ENCODE data around the gene ARHGAP25.

The ARHGAP25 gene, protein sequence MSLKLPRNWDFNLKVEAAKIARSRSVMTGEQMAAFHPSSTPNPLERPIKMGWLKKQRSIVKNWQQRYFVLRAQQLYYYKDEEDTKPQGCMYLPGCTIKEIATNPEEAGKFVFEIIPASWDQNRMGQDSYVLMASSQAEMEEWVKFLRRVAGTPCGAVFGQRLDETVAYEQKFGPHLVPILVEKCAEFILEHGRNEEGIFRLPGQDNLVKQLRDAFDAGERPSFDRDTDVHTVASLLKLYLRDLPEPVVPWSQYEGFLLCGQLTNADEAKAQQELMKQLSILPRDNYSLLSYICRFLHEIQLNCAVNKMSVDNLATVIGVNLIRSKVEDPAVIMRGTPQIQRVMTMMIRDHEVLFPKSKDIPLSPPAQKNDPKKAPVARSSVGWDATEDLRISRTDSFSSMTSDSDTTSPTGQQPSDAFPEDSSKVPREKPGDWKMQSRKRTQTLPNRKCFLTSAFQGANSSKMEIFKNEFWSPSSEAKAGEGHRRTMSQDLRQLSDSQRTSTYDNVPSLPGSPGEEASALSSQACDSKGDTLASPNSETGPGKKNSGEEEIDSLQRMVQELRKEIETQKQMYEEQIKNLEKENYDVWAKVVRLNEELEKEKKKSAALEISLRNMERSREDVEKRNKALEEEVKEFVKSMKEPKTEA

DNA sequence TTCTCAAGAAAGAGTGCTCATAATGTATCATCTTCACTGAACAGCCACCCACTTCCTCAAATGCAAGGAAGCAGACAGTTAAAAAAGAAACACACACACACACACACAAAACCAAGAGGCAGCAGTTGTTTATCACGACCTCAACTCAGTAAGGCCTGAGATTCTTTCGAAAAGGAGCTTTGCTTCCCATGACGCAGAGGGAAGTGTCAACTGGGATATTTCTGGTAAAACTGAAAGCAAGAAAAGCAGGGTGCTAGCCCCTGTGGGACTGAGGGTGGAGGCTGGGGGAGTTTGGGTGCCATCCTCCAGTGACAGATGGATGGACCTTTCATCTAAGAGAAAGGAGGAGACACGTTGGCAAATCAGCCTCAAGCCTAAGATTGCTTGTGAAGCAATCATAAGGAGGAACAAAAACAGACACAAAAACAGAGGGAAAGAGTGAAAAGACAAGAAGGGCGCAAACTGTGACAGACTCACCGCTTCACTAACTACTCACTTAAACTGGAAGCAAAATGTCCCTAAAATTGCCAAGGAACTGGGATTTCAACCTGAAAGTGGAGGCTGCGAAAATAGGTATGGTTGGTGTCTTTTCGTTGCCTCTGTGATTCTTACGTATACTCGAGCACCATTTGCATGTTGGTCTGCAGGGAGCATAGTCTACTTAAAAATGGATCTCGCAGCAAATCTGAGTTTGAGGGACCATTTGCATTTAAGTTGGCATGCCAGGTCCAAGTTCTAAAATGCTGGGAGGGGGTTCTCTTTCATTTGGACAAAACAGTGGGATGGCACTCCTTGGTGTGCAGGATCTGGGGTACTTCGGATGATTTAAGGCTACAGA is at the start of gene ARHGAP25:
Gene ARHGAP25 (plus strand): TSS at position 124 of the 838 bp plus-strand sequence. CDS start 389 bp downstream, at position 513.
- peak; percentile 89 for DNase-seq

DNA sequence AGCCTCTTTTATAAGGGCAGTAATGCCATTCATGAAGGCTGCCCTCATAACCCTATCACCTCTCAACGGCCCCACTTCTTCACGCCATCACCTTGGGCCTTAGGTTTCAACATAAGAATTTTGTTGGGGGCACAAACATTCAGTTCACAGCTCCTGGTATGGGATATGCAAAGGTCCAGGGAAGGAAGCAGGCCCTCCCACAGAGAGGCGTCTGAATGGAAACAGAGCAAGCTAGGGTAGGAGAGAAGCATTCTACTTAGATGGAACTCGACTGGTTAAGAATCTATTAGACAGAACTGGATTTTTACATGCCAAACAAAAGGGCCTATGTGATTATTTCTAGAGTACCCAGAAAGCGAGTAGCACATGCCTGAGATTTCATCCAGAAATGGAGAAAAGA is 48.4 kb upstream of the ARHGAP25 start:
- no peak for DNase-seq

DNA sequence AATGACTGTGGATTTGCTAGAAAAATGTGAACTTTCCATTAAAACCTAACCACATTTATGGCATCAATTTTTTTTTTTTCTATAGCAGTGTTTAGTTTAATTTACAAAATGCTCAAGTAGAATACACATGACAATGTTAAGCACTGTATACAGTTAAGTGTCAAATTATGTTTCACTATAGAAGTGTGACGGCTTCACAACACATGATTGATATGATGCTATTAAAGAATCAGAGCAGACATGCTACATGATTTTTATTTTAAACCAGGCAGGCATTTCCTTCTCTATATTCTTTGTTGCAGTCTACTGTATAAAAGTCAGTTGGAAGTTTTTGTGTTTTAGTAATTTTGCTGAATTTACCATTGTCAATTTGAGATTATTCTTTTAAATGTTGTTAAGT is 47.6 kb upstream of the ARHGAP25 start:
- DNase-seq: no peak

GRCh38 chr2:68689553-68690537 is 44.8 kb upstream of the ARHGAP25 start:
- peak; percentile 90 for DNase-seq

- no peak for DNase-seq
Measured at GRCh38 chr2:68690851-68691250, 43.8 kb upstream of the ARHGAP25 start.

DNA sequence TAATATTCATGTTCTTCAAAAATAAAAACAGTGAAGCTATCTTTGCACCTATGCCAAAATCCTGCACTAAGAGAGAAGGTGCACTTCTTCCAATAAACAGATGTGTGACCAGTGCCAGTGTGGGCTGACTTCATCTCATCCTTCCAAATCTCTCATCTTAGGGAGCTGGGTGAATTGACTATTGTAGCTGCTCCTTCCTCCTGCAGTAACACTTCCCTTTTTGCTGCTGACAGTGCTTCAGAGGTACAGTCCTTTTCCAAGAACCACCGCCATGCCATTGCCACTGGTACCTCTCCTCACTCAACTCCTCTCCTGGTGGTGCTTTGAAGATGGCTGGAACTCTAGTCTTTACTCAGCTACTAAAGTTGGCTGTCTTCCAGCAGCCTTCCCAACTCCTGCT is 42.1 kb upstream of the ARHGAP25 start:
- peak; percentile 46 for DNase-seq

- DNase-seq: no peak
Measured at GRCh38 chr2:68693951-68694350, 40.7 kb upstream of the ARHGAP25 start.

- no peak for DNase-seq
Measured at GRCh38 chr2:68695971-68696370, 38.6 kb upstream of the ARHGAP25 start.

DNA sequence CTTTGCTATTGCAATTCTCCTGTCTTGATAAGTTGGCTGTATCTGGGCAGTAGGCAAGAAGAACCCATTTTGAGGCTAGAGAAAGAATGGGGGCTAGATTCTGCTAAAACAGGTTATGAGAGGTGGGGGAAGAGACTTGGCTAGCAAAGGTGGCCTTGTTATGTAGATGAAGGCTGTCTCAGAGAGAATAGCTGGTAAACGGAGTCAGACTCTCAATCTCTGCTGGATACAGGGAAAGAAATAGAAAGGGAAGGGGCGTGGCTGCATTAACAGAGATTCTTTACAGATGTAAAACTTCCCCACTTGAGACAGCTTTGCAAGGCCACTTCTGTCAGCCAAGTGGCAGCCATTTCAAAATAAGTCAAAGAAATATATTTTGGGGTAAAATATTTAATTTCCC is 38.1 kb upstream of the ARHGAP25 start:
- DNase-seq: no peak

- no peak for DNase-seq
Measured at GRCh38 chr2:68698567-68699377, 35.8 kb upstream of the ARHGAP25 start.

DNA sequence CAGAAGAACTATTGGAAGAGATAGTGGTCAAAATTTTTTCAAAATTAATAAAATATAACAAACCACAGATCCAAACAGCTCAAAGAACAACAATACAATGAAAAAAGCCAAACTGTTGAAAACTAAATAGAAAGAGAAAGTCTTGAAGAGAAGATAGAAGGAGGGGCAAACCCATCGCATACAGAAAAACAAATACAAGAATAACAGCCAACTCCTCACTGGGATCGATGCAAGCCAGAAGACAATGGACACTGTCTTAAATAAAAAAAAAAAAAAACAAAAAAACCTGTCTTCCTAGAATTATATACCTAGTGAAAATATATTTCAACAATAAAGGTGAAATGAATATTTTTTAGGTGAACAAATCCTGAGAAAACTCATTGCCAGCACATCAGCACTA is 34.1 kb upstream of the ARHGAP25 start:
- DNase-seq: no peak

DNA sequence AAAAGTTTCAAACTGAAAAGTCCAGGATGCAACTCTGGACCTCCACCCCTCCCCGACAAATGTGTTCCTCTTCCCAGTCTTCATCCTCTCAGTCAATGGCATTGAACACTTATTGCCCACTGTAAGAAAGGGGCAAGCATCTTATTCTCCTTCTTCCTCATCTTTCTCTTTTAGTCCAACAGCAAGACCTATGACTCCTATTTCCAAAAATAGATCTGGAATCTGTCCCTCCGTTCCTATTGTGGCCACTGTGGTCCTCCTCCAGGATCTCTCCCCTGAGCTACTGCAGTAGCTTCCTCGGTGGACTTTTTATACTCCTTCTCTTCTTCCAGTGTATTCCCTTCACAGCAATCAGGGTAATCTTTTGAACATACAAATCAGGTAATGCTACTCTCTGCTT is 28.0 kb upstream of the ARHGAP25 start:
- DNase-seq: no peak

- no peak for DNase-seq
Measured at GRCh38 chr2:68708629-68709028, 26.0 kb upstream of the ARHGAP25 start.

DNA sequence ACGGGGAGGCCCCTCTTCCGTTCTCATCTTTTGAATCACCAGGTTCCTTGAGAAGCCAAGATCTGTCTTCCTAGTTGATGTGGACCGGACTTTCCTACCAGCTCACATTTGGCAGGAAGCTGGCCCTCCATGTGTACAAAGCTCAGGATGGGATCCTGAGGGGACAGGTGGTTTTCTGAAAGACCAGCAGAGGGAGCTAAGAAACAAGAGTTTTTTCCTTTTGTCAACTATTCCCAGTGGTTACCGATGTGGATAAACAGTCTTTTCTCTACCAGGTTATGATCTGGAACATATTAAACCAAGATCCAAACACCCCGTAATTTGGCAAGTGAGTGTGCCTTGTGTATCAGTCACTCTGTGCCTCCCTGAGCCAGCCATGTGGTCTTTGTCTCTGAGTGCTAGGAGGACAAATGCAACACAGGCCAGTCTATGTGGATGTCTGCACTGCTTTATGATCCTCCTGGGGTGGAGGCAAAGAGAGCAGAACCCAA is 25.1 kb upstream of the ARHGAP25 start:
- DNase-seq: peak; percentile 82

DNA sequence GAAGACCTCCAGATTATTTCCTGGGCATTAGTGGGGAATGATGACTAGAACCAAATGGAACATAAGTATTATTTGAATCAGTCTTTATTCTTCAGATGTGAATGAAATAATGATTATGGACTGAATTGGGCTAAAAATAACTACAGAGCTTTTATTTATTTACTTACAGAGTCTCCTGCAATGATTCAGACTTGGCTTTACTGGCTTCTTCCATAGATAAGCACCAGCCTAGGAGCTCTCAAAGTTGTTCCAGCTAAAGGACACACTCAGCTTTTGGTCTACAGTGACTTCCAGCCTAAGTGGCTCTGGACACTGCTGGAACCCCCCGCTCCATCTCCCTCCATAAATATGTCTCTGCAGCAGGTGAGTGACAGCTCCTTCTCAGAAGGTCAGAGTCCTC is 24.3 kb upstream of the ARHGAP25 start:
- no peak for DNase-seq

DNA sequence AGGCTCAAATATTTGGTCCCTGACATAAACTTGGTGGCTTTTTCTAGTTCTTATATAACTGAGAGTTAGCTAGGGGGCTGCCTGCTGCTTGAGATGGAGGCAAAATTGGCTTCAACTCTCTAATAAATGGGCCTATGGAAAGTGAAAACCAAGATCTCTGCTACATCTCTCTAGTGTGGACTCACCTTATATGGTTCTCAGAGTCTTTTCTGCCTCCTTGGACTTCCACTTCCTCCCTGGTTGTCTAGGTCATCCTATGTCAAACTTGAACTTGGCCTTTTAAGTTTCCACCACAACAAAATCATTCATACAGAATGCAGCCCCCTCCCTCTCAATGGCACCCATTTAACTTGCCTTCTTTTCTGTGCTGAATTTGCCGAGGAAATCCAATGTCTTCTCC is 23.9 kb upstream of the ARHGAP25 start:
- no peak for DNase-seq

DNA sequence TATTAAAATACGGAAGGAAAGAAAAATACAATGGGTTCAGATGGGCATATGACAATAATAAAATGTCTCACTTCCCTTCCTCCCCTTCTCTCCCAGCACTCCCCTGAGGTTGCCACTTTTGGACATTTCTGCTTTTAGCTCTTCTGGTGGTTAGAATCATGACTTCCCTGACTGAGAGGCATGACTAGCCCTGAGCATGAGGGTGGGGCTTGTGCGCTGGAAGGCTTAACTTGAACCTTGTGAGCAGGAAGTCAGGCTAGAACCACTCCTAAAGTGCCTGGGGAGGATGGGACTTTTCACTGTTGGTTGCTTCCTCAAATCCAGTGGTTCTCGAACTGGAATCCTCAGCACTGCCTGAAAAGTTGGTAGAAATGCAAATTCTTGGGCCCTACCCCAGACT is 19.7 kb upstream of the ARHGAP25 start:
- DNase-seq: peak; percentile 90

DNA sequence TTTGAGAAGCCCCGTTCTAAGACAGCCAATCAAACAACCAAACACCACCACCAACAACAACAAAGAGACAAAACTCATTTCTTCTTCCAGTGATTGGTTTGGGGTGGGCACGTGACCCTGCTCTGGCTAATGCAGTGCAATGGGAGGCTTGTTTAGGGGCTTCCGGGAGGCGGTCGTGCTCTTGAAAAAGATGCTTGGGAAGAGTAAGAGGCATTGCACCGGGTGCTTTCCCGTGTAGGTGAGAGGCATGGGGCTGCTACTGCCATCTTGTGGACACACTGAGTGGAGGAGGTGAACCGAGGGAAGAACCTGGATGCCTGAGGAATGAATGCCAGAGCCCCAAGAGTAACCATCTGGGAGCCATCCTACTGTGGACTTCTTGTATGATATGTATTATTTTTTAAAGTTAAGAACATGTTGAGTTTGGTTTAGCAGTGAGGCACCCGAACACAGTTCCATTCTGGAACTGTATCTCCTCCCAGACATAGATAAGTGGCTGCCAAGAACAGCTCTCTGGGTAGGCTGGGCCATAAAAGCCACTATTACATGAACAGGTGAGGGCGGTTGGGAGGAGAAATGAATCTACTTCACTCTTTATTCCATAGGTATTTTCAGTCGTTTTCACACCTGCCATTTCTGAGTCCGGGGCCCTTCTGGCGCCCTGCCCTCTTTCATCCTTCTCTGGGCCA is 19.1 kb upstream of the ARHGAP25 start:
- DNase-seq: peak; percentile 67

DNA sequence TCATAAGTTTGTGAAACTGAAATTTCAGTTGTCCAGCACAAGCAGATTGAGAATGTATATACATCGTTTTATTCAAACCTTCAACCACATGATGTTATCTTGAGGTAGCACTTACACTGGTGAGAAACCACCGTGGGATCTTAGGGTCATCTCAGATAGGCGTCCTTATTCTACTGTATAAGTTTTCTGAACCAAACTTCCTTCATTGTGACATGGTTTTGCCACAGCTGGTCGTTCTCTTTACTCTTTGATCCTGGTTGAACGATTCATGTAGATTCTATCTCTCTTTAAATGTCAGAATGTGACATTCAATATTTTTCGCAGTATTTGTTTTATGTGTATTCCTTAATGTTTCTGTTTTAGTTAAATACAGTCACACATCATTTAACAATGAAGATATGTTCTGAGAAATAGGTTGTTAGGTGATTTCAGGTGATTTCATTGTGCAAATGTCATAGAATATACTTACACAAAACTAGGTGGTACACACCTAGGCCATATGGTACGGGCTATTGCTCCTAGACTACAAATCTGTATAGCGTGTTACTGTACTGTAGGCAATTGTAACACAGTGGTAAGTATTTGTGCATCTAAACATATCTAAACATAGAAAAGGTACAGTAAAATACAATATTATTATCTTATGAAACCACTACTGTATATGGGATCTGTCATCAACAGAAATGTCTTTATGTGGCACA is 17.9 kb upstream of the ARHGAP25 start:
- DNase-seq: peak; percentile 67

GRCh38 chr2:68717305-68717661 is 17.3 kb upstream of the ARHGAP25 start:
- no peak for DNase-seq
